GM19238 (cell line): ENCODE measurements around the gene SLC25A38.

Experiments
- DNase-seq: peaks from one replicate; pipeline ENCODE4 v3.0.0; 2011; ENCODE audit warnings: low spot score; ENCODE audit not compliant: insufficient read length

The SLC25A38 gene

GRCh38 chr3:39433642-39434041 is 50.5 kb downstream of the SLC25A38 start:
- no peak for DNase-seq

- no peak for DNase-seq
These were observed 51.4 kb downstream of the SLC25A38 start for GRCh38 chr3:39434574-39434973.

- DNase-seq = no peak
These were observed 52.0 kb downstream of the SLC25A38 start for GRCh38 chr3:39435006-39435748.

- no peak for DNase-seq
These were observed 55.7 kb downstream of the SLC25A38 start for GRCh38 chr3:39438880-39439279.

GRCh38 chr3:39440316-39440715 is 57.1 kb downstream of the SLC25A38 start:
- no peak for DNase-seq

- no peak for DNase-seq
These were observed 60.4 kb downstream of the SLC25A38 start for GRCh38 chr3:39443530-39443929.

- DNase-seq = no peak
These were observed 62.8 kb downstream of the SLC25A38 start for GRCh38 chr3:39445927-39446326.

GRCh38 chr3:39446444-39446843 is 63.3 kb downstream of the SLC25A38 start:
- no peak for DNase-seq
